IgD-negative memory B cell (primary cell): Measurements from ENCODE around the gene PAK2. TPM values are rescaled to one million over a fixed set of nuclear protein-coding genes. Genes with fewer than 3 reads are reported as not detected.
"Not testable (repeated sequence)": the region's sequence is repeated elsewhere in the genome, so short reads cannot be mapped to it uniquely, and the experiment has no call there.

Experiments used
- H3K27ac Mint-ChIP-seq, 3 donors: one replicate each; pipeline ENCODE4 v1.8.0; 2020 to 2022; ENCODE audit warnings: mild to moderate bottlenecking in 3 of 3, mixed read lengths in 3 of 3, moderate library complexity in 1 of 3
- H3K27me3 Mint-ChIP-seq: one replicate; pipeline ENCODE4 v1.8.0; 2021; ENCODE audit warnings: mixed read lengths
- H3K36me3 Mint-ChIP-seq: one replicate; pipeline ENCODE4 v1.8.0; 2020; ENCODE audit warnings: mild to moderate bottlenecking, mixed read lengths
- H3K4me1 Mint-ChIP-seq, 3 donors: one replicate each; pipeline ENCODE4 v1.8.0; 2020 to 2022; ENCODE audit warnings: mixed read lengths in 3 of 3, mild to moderate bottlenecking in 1 of 3
- H3K4me3 Mint-ChIP-seq, 4 donors: one replicate each; pipeline ENCODE4 v1.8.0; 2020 to 2022; ENCODE audit warnings: mild to moderate bottlenecking in 4 of 4, mixed read lengths in 4 of 4, moderate library complexity in 3 of 4
- H3K9me3 Mint-ChIP-seq, 3 donors: one replicate each; pipeline ENCODE4 v1.8.0; 2020 to 2021; ENCODE audit warnings: mixed read lengths in 3 of 3, mild to moderate bottlenecking in 1 of 3
- polyA plus RNA-seq: library from polyadenylated mRNA; unstranded; fragments of 300-500 nt; fragmentation: Illumina TruSeq; gene quantifications from one replicate; pipeline ENCODE4 v1.2.3, GENCODE V29; 2021

PAK2 gene
- polyA plus RNA-seq, 1 donor from 2014 or later: 35.0 TPM

- peak overlapping the region; percentile 84 to 93 (median 90) for H3K4me3 Mint-ChIP-seq
- no peaks in the 10 kb centered on the region for H3K9me3 Mint-ChIP-seq
- H3K4me1 Mint-ChIP-seq: peaks cover 9 to 11% (median 11%) of the 10 kb centered on the region in 3 donors
- no peaks in the 10 kb centered on the region for H3K27me3 Mint-ChIP-seq
- peak overlapping the region; percentile 90 to 97 (median 91) for H3K27ac Mint-ChIP-seq
- peaks cover 1% of the 10 kb centered on the region for H3K36me3 Mint-ChIP-seq
These were observed 26.9 kb upstream of the PAK2 start for GRCh38 chr3:196712514-196713413.

GRCh38 chr3:196717162-196717561 is 22.5 kb upstream of the PAK2 start:
- not testable (repeated sequence) for H3K4me3 Mint-ChIP-seq, H3K9me3 Mint-ChIP-seq, H3K4me1 Mint-ChIP-seq, H3K27ac Mint-ChIP-seq, H3K27me3 Mint-ChIP-seq, H3K36me3 Mint-ChIP-seq

DNA sequence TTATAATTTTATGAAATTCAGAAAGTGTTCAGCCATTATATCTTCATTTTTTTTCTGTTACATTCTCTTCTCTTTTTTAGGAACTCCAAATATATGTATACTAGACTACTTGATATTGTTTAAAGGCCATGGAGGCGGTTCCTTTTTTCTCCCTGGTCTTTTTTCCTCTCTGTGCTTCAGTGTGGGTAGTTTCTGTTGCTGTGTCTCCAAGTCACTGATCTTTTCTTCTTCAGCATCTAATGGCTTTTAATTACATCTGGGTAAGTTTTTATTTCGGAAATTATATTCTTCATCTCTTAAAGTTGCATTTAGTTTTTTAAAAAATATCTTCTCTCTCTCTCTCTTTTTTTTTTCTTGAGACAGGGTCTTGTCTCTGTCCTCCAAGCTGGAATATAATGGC is 18.6 kb upstream of the PAK2 start:
- Mint-ChIP-seq H3K27ac (no peak overlapping the region), H3K4me3 (no peak overlapping the region), H3K27me3 (no peaks in the 10 kb centered on the region), H3K9me3 (no peaks in the 10 kb centered on the region), H3K36me3 (peaks cover 11% of the 10 kb centered on the region), H3K4me1 (peaks cover 0 to 2% (median 0%) of the 10 kb centered on the region in 3 donors)

DNA sequence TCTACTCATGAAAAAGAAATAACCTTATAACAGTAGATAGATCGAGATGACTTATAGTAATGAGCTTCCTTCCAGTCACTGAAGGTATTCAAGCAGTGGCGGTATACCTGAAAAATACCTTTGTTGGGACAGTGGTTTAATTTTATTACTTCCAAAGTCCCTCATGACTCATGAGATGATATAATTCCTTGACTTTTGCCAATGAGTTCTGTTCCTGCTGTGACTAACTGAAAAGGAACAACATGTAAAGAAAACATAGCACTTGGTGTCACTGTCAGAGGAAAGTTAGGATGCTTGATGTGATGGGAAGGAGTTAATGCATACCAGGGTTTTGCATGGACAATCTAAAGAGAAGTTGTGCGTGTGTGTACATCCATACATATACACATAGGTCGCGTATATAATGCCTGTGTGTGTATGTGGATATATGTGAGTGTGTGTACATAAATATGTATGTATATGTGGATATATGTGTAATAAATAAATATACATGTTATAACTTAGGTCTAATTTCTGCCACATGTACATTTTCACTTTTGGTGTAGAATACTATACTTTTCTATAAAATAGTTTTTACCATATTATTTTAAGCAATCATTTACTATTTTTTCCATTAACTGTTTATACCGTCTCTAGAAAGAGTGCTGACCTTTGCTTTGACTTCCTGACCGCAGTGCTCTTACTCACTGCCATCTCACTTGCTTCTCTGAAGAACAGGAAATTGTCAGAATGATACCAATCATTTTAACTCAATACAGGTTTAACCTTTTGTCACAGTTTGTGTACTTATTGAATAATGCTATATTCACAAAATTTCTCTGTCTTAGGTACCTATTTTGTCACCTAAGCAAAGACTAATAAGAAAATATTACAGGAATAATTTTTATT is 12.6 kb upstream of the PAK2 start:
- H3K9me3 Mint-ChIP-seq: no peaks in the 10 kb centered on the region
- peaks cover 0 to 3% (median 0%) of the 10 kb centered on the region in 3 donors for H3K4me1 Mint-ChIP-seq
- H3K36me3 Mint-ChIP-seq: peaks cover 12% of the 10 kb centered on the region
- no peak overlapping the region for H3K27ac Mint-ChIP-seq
- H3K4me3 Mint-ChIP-seq: no peak overlapping the region
- no peaks in the 10 kb centered on the region for H3K27me3 Mint-ChIP-seq

GRCh38 chr3:196735751-196736150 is 3.9 kb upstream of the PAK2 start:
- H3K9me3 Mint-ChIP-seq: no peaks in the 10 kb centered on the region
- H3K4me1 Mint-ChIP-seq: peaks cover 4 to 7% (median 6%) of the 10 kb centered on the region in 3 donors
- H3K4me3 Mint-ChIP-seq: peak overlapping the region in 1 of 4 donors; percentile 69
- H3K27me3 Mint-ChIP-seq: no peaks in the 10 kb centered on the region
- H3K27ac Mint-ChIP-seq: no peak overlapping the region
- peaks cover 4% of the 10 kb centered on the region for H3K36me3 Mint-ChIP-seq

DNA sequence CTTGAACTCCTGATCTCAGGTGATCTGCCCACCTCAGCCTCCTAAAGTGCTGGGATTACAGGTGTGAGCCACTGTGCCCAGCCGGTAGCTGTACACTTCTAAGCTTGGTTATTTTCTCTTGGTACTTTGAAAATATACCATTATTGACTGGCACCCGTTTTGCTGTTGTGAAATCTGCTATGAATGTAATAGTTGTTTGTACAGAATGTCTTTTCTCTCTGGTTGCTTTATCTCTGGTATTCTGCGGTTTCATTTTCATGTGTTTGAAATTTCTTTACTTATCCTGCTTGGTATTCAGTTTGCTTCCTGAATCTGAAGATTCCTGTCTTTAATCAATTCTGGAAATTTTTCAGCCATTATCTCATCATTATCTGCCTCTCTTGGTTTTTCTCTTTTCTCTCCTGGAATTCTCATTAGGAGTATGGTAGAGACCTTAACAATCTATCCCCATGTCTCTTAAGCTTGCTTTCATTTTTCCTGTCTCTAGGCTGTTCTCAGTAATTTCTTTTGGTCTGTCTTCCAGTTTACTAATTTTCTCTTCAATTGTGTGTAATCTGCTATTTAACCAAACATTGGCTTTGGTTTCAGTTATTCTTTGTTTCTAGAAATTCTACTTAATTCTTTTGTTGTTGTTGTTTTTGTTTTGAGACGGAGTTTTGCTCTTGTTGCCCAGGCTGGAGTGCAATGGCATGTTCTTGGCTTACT is 2.8 kb upstream of the PAK2 start:
- Mint-ChIP-seq H3K27ac (peak overlapping the region in 1 of 3 donors; percentile 24), H3K4me3 (no peak overlapping the region), H3K36me3 (peaks cover 4% of the 10 kb centered on the region), H3K4me1 (peaks cover 15 to 18% (median 16%) of the 10 kb centered on the region in 3 donors), H3K9me3 (no peaks in the 10 kb centered on the region), H3K27me3 (no peaks in the 10 kb centered on the region)

- Mint-ChIP-seq H3K27ac (peak overlapping the region in 1 of 3 donors; percentile 23), H3K4me1 (peaks cover 16 to 19% (median 16%) of the 10 kb centered on the region in 3 donors), H3K4me3 (peak overlapping the region in 1 of 4 donors; percentile 94), H3K27me3 (no peaks in the 10 kb centered on the region), H3K9me3 (no peaks in the 10 kb centered on the region), H3K36me3 (peaks cover 4% of the 10 kb centered on the region)
These were observed 2.0 kb upstream of the PAK2 start for GRCh38 chr3:196737655-196738054.

GRCh38 chr3:196740481-196741248 is 1.0 kb downstream of the PAK2 start:
- Mint-ChIP-seq H3K4me3 (peak overlapping the region; percentile 94 to 100 (median 98)), H3K27me3 (no peaks in the 10 kb centered on the region), H3K4me1 (peaks cover 23 to 27% (median 25%) of the 10 kb centered on the region in 3 donors), H3K27ac (peak overlapping the region; percentile 91 to 94 (median 92)), H3K36me3 (peaks cover 1% of the 10 kb centered on the region), H3K9me3 (no peaks in the 10 kb centered on the region)

GRCh38 chr3:196741249-196741889 is 1.7 kb downstream of the PAK2 start:
- no peaks in the 10 kb centered on the region for H3K9me3 Mint-ChIP-seq
- no peaks in the 10 kb centered on the region for H3K36me3 Mint-ChIP-seq
- no peaks in the 10 kb centered on the region for H3K27me3 Mint-ChIP-seq
- peaks cover 23 to 27% (median 27%) of the 10 kb centered on the region in 3 donors for H3K4me1 Mint-ChIP-seq
- H3K4me3 Mint-ChIP-seq: peak overlapping the region; percentile 94 to 100 (median 98)
- peak overlapping the region; percentile 91 to 94 (median 92) for H3K27ac Mint-ChIP-seq

GRCh38 chr3:196743569-196743968 is 3.9 kb downstream of the PAK2 start:
- H3K4me1 Mint-ChIP-seq: peaks cover 28 to 32% (median 30%) of the 10 kb centered on the region in 3 donors
- not testable (repeated sequence) for H3K27me3 Mint-ChIP-seq, H3K36me3 Mint-ChIP-seq, H3K9me3 Mint-ChIP-seq
- H3K4me3 Mint-ChIP-seq: peak overlapping the region in 3 of 4 donors; percentile 33 to 58 (median 34)
- H3K27ac Mint-ChIP-seq: peak overlapping the region in 1 of 3 donors; percentile 13

DNA sequence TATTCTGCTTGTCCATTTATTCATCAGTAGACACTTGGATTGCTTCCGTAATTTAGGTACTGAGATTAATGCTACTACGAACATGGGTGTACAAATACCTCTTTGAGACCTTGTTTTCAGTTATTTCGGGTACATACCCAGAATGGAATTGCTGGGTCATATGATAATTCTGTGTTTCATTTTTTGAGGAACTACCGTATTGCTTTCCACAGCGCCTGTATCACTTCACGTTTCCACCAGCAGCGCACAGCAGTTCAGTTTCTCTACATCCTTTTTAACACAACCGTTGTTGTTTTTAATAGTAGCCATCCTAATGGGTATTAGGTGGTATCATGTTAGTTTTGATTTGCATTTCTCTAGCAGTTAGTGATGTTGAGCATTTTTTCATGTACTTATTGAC is 9.5 kb downstream of the PAK2 start:
- Mint-ChIP-seq H3K9me3 (no peaks in the 10 kb centered on the region), H3K27ac (peak overlapping the region in 2 of 3 donors; percentile 5 to 68), H3K27me3 (no peaks in the 10 kb centered on the region), H3K36me3 (peaks cover 5% of the 10 kb centered on the region), H3K4me3 (peak overlapping the region in 2 of 4 donors; percentile 33 to 56), H3K4me1 (peaks cover 24 to 38% (median 30%) of the 10 kb centered on the region in 3 donors)

DNA sequence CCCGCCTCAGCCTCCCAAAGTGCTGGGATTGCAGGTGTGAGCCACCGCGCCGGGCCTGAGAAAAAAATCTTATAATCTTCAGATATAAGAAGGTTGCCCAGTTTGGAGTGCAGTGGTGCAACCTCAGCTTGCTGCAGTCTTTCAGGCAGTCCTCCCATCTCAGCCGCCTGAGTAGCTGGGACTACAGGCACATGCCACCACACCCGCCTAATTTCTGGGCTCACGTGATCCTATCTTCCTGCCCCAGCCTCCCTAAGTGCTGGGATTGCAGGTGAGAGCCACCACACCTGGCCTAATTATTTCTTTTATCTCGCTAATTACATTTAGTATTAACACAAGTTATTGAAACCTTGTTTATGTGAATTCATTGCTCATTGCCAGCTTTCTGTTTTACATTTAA is 13.5 kb downstream of the PAK2 start:
- Mint-ChIP-seq H3K9me3 (peaks cover 0 to 6% (median 6%) of the 10 kb centered on the region in 3 donors), H3K27me3 (no peaks in the 10 kb centered on the region), H3K36me3 (peaks cover 13% of the 10 kb centered on the region), H3K4me3 (no peak overlapping the region), H3K4me1 (peaks cover 24 to 45% (median 34%) of the 10 kb centered on the region in 3 donors), H3K27ac (no peak overlapping the region)

GRCh38 chr3:196754091-196754981 is 14.7 kb downstream of the PAK2 start:
- Mint-ChIP-seq H3K27me3 (no peaks in the 10 kb centered on the region), H3K4me1 (peaks cover 16 to 35% (median 25%) of the 10 kb centered on the region in 3 donors), H3K4me3 (peak overlapping the region in 1 of 4 donors; percentile 55), H3K9me3 (peaks cover 0 to 6% (median 6%) of the 10 kb centered on the region in 3 donors), H3K27ac (peak overlapping the region in 1 of 3 donors; percentile 32), H3K36me3 (peaks cover 13% of the 10 kb centered on the region)
